Ovary (tissue), 9 donors: ENCODE results near the gene CCDC187. TPM values are rescaled to one million over a fixed set of nuclear protein-coding genes. Genes with fewer than 3 reads are reported as not detected.

ENCODE experiments used
- DNase-seq, 5 donors: peaks; one replicate each; pipeline ENCODE4 v3.0.0-alpha.2; 2019 to 2020
- H3K27ac ChIP-seq, 2 donors: fragments of 200-600 bp; one replicate each; pipeline versions ENCODE4 v1.5.1 to v1.8.0; 2019 to 2022
- H3K27me3 ChIP-seq: fragments of 200-600 bp; one replicate; pipeline ENCODE4 v1.8.0; 2022
- H3K36me3 ChIP-seq: fragments of 200-600 bp; sonication (generic); one replicate; pipeline ENCODE4 v1.5.1; 2019
- H3K4me1 ChIP-seq: one replicate; pipeline ENCODE4 v1.8.1; 2013; ENCODE audit warnings: mild to moderate bottlenecking, moderate library complexity; ENCODE audit not compliant: insufficient read depth
- H3K4me3 ChIP-seq: fragments of 200-600 bp; sonication (generic); one replicate; pipeline ENCODE4 v1.5.1; 2017
- H3K9me3 ChIP-seq, 2 donors: fragments of 200-600 bp in 1 of 2; sonication (generic) in 1 of 2; one replicate each; pipeline versions ENCODE4 v1.5.1 to v1.8.1; 2013 to 2019; ENCODE audit warnings: mild to moderate bottlenecking in 1 of 2, moderate library complexity in 1 of 2
- EP300 ChIP-seq: sonication (generic); formaldehyde crosslinking; IDR thresholded peaks from one replicate; pipeline ENCODE4 v1.6.1; 2017; ENCODE audit warnings: antibody characterized with exemption
- POLR2A ChIP-seq: fragments of 450-650 bp; IDR thresholded peaks from one replicate; pipeline ENCODE4 v1.6.1; 2017; ENCODE audit warnings: antibody characterized with exemption, mild to moderate bottlenecking, moderate library complexity
- WGBS, 3 donors: extraction: QIAGEN DNeasy Blood & Tissue Kit in 1 of 3; methylation state at CpG; one replicate each; pipeline versions ENCODE4 v1.1.5 to v1.1.7; 2013 to 2017; 5-methylcytosine and 5-hydroxymethylcytosine counted together
- intact Hi-C, 4 donors: fragments of 100-400 bp; cut with DNase I; formaldehyde crosslinking; loops; one replicate each; pipeline versions ENCODE4 v1.11.0 to v1.15.1; 2022 to 2023
- polyA plus RNA-seq, 2 donors: library from polyadenylated mRNA; stranded (reverse); fragments of 200-250 nt in 1 of 2; fragments of 350-450 nt in 1 of 2; fragmentation: Illumina TruSeq in 1 of 2; extraction: RNeasy Lipid Tissue Mini Kit (QIAGEN cat#74804) in 1 of 2; gene quantifications; one replicate each; pipeline ENCODE4 v1.2.3, GENCODE V29; 2013 to 2014
- total RNA-seq, 7 donors: library from RNA; depleted of rRNA in 2 of 7; stranded (reverse); fragments of >200 nt in 2 of 7; fragmentation: NEBNext Ultra II Directional in 3 of 7; extraction: Animal tissue kit (Norgen Biotek cat#: 25700) in 3 of 7; gene quantifications; one replicate each; pipeline versions ENCODE4 v1.1.0 to v1.2.4, GENCODE V29; 2016 to 2023
- TF ChIP-seq, protein P1 (sequence below), 3 donors: fragments of 450-650 bp in 2 of 3; fragments of 200-600 bp in 1 of 3; IDR thresholded peaks; one replicate each; pipeline versions ENCODE4 v1.5.1 to v1.8.0; 2016 to 2022; ENCODE audit warnings: antibody characterized with exemption in 3 of 3, mild to moderate bottlenecking in 1 of 3
- donor health status: DM: no; HTN: no; CAD: no; lungs with moderate emphysema.
- donor health status: DM: no; HTN: no; CAD: no.
- donor health status: Bipolar disorder and iron deficiency.
- donor health status: DM: yes; HTN: yes; CAD: no.
- donor health status: DM: no; HTN: no; CAD: no.
- donor health status: DM: yes; HTN: yes; CAD: no.

CCDC187 gene
- total and polyA plus RNA-seq, 9 donors, result 0.02 to 15.7 (median 0.74) TPM; not detected in 1

DNA sequence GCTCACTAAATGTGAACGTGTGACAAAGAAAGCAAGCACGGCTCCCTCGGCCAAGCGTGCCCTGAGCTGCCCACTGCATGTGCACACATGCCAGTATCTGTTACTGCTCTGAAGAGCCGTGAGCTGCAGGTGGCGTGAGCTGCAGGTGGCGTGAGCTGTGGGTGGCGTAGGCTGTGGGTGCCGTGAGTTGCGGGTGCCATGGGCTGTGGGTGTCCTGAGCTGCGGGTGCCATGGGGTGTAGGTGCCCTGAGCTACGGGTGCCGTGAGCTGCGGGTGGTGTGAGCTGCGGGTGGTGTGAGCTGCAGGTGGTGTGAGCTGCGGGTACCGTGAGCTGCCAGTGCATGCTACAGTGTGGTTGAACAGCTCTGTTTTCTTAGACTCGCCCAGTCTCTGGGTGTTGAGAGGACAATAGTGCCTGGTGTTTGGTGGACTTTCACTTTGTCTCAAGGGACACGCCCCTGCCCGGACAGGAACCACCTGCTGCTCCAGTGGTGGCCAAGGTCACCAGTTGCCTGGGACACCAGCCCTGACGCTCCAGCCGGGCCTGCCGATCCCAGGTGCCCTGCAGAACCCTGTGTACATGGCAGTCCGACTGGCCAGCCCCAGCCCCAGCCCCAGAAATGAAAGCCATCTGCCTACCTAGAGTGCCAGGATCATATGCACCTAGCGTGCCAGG, 6.7 kb downstream of the CCDC187 start:
- Histone ChIP-seq H3K9me3 (no peaks in the 10 kb centered on the region), H3K4me1 (no peaks in the 10 kb centered on the region), H3K27me3 (no peaks in the 10 kb centered on the region), H3K36me3 (no peaks in the 10 kb centered on the region), H3K4me3 (no peak overlapping the region), H3K27ac (no peak overlapping the region)
- intact Hi-C loops, result no loop called here
- 60 to 72% (median 62%) methylated on average over 25 of the region's 25 CpGs for WGBS, 3 donors
- TF ChIP-seq POLR2A (no peak), EP300 (no peak)
- TF ChIP-seq, protein P1, sequence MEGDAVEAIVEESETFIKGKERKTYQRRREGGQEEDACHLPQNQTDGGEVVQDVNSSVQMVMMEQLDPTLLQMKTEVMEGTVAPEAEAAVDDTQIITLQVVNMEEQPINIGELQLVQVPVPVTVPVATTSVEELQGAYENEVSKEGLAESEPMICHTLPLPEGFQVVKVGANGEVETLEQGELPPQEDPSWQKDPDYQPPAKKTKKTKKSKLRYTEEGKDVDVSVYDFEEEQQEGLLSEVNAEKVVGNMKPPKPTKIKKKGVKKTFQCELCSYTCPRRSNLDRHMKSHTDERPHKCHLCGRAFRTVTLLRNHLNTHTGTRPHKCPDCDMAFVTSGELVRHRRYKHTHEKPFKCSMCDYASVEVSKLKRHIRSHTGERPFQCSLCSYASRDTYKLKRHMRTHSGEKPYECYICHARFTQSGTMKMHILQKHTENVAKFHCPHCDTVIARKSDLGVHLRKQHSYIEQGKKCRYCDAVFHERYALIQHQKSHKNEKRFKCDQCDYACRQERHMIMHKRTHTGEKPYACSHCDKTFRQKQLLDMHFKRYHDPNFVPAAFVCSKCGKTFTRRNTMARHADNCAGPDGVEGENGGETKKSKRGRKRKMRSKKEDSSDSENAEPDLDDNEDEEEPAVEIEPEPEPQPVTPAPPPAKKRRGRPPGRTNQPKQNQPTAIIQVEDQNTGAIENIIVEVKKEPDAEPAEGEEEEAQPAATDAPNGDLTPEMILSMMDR (IDR thresholded peaks at IDR 0.05), result no peak
- DNase-seq, result no peak

GRCh38 chr9:136296434-136297015, 7.4 kb downstream of the CCDC187 start:
- intact Hi-C loops, result no loop called here
- no peak overlapping the region for H3K4me3 ChIP-seq
- TF ChIP-seq POLR2A (no peak), EP300 (no peak)
- TF ChIP-seq, protein P1 (IDR thresholded peaks at IDR 0.05), result no peak
- no peaks in the 10 kb centered on the region for H3K4me1 ChIP-seq
- no peaks in the 10 kb centered on the region for H3K36me3 ChIP-seq
- H3K27ac ChIP-seq, result no peak overlapping the region
- H3K27me3 ChIP-seq, result no peaks in the 10 kb centered on the region
- no peaks in the 10 kb centered on the region for H3K9me3 ChIP-seq
- WGBS, 3 donors, result 77 to 92% (median 79%) methylated on average over 16 of the region's 16 CpGs
- DNase-seq, result no peak

DNA sequence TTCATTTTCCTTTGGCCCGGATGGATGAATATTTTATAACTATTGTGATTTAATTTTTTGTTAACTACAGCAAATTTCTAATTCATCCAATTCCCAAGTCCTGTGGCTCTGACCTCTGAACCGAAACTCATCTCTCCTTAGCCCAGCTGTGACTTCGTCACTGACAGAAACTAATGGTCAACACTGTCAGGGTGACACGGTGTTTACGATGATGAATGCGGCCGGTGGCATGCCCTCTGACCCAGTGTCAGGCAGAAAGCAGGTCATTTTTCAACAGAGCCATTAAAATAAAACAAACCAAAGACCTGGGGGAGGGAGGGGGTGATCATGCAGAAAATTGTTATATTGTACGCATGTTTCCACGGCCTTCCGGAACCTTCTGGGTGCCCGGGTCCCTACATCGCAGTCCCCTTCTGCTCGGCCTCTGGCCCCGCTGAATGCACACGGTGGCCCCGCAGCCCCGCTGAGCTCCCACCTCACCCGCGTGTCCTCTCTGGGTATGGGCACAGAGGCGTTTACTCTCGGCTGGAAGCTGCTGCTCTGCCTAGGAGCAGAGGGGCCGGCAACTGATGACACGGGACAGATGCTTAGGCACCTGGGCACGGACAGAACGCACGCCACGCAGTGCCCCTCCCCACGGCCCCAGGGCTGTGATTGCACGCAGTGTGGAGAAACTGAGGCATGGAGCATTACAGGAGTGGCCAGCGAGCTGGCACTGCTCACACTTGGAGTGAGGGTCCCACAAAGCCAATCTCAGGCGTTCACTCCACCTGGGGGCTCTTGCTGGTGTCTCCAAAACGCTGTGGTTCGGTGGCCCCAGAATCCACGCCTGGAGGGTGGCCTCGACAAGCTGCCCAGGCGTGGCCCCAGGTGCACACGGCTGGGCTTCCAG, 8.1 kb downstream of the CCDC187 start:
- intact Hi-C loops, result no loop called here
- no peaks in the 10 kb centered on the region for H3K9me3 ChIP-seq
- no peak overlapping the region for H3K4me3 ChIP-seq
- H3K4me1 ChIP-seq, result no peaks in the 10 kb centered on the region
- 50 to 56% (median 54%) methylated on average over 37 of the region's 37 CpGs for WGBS, 3 donors
- H3K36me3 ChIP-seq, result no peaks in the 10 kb centered on the region
- TF ChIP-seq EP300 (no peak), POLR2A (no peak)
- TF ChIP-seq, protein P1 (IDR thresholded peaks at IDR 0.05), result no peak
- H3K27ac ChIP-seq, result no peak overlapping the region
- no peak for DNase-seq
- no peaks in the 10 kb centered on the region for H3K27me3 ChIP-seq

DNA sequence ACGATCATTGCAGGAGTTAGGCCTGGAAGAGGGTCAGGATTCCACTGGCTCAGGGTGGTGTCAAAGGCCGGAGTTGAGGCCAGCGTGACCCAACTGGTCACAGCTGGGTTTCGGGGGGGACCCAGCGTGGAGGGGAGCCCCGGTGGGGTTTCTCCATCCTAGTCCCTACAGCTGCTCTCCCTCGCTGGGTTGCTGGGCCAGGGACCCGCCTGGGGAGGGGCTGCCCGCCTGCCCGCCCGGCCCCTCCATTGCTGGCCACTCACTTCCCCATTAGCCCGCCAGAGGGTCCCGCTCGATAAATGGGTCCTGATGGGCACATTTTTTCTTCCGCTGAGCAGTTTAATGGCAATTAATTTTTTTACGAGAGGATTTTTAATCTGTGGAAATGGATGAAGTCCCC, 8.8 kb downstream of the CCDC187 start:
- no peak for DNase-seq
- H3K27me3 ChIP-seq, result no peaks in the 10 kb centered on the region
- no peak overlapping the region for H3K4me3 ChIP-seq
- H3K4me1 ChIP-seq, result no peaks in the 10 kb centered on the region
- H3K36me3 ChIP-seq, result no peaks in the 10 kb centered on the region
- 86 to 89% (median 89%) methylated on average over 16 of the region's 16 CpGs for WGBS, 3 donors
- TF ChIP-seq POLR2A, result no peak
- TF ChIP-seq EP300, result no peak
- TF ChIP-seq, protein P1 (IDR thresholded peaks at IDR 0.05), result no peak
- H3K9me3 ChIP-seq, result no peaks in the 10 kb centered on the region
- H3K27ac ChIP-seq, result no peak overlapping the region
- intact Hi-C loops, result no loop called here
